GM19238 (cell line): ENCODE measurements around the gene APOL1.
"Not testable (repeated sequence)": the region's sequence is repeated elsewhere in the genome, so short reads cannot be mapped to it uniquely, and the experiment has no call there.

Experiments
- DNase-seq: peaks from one replicate; pipeline ENCODE4 v3.0.0; 2011; ENCODE audit warnings: low spot score; ENCODE audit not compliant: insufficient read length

The APOL1 gene

DNA sequence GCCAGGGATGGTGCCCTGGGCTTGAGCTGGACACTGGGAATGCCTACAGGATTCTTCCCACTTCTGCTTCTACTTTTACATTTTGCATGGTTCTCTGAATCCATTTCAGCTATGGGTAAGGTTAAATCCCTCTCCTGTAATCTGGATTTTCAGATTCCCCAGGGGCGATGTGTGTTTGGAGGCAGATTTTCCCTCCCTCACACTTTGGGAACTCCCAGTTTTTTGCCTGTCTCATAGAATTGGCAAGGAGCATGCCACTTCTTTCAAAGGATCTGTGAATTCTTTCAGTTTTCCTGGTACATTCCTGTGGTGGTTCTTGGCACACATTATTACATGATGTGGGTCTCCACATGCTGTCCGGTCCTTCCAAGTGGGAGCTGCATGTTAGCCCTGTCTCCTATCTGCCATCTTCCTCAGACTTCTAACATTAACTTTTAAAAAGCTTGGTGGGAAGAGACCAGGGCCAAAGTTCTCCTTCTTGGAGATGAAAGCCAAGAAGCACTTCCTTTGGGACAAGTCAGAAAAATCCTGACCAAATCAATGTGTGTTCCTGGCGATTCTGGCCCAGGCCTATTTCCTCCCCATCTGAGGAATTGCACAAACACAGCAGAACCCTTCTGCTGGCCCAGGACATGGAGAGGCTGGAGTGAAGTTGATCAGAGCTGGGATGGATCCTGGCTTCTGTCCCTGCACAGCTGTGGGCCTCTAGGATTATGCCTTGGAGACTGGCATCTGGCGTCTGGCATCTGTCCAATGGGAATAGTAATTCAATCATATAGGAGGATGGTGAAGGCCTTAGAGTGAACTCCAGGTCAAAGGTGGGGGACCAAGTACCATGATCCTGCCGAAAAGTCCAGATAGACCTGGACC, 8.2 kb upstream of the APOL1 start:
- no peak for DNase-seq

- DNase-seq, result no peak
Measured at GRCh38 chr22:36245805-36246356, 7.1 kb upstream of the APOL1 start.

DNA sequence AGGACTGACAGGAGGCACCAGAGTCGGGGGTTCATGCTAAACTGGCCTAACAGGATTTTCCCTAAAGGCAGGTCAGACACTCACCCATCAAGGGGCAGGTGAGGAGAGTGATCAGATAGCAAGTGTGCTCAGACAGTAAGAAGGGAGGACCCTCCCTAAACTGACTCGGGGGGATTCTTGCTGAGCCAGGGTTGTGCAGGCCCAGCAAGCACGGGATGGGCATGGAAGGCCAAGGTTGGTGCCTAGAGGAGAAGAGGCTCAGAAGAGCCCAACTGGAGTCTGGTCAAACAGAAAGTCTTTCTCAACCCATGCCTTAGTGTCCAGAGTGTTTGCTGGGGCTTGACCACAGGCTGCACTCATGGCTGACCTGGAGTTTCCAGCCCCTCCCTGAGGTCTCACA, 6.2 kb upstream of the APOL1 start:
- DNase-seq, result no peak

DNA sequence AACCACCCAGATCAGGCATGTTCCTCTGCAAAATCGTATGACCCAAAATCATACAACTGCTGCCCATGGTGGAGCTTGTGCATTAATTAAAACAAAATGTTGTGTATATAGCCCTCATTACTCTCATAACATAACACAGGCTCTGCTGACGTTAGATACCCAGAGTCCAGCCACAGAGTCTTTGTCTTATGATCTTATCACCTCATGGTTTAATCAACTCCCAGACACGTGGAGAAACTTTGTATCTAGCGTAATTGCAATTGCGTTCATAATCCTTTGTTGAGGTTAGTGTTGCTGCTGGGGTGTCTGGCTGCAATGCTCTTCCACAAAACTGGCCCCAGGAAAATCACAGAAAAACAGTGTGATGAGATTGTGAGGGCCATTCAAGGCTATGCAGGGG, 5.0 kb upstream of the APOL1 start:
- no peak for DNase-seq

DNA sequence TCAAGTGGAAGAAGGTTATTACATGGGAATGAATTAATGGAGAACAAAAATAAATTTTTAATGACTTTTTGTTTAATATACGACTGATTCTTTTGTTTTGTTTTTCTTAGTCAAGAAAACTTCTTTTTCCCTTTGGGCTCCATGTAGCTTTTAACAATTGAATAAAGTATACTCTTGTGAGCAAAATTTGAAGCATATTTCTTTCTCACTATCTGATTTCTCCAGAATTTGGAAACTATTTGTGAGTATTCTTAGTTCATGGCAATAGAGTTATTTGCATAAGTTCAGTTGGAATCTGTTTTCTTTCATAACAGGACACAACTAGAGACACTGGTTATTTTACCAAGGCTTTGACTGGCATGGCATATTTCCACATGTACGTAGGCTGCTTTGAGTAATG, 3.8 kb upstream of the APOL1 start:
- DNase-seq, result no peak

DNA sequence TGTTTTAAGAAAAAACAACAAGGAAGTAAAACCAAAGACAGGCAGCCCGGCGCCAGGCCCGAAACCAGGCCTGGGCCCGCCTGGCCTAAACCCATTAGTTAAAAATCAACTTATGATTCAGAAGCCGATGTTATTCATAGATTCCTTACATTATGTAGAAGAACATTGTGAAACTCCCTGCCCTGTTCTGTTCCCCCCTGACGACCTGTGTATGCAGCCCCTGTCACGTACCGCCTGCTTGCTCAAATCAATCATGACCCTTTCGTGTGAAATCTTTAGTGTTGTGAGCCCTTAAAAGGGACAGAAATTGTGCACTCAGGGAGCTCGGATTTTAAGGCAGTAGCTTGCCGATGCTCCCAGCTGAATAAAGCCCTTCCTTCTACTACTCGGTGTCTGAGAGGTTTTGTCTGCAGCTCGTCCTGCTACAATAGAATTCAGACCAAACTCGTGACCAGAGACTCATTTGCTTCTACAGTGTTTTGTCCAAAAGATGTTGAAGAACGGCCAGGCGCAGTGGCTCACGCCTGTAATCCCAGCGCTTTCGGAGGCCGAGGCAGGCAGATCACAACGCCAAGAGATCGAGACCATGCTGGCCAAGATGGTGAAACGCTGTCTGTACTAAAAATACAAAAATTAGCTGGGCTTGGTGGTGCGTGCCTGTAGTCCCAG, 2.5 kb upstream of the APOL1 start:
- DNase-seq, result not testable (repeated sequence)

DNA sequence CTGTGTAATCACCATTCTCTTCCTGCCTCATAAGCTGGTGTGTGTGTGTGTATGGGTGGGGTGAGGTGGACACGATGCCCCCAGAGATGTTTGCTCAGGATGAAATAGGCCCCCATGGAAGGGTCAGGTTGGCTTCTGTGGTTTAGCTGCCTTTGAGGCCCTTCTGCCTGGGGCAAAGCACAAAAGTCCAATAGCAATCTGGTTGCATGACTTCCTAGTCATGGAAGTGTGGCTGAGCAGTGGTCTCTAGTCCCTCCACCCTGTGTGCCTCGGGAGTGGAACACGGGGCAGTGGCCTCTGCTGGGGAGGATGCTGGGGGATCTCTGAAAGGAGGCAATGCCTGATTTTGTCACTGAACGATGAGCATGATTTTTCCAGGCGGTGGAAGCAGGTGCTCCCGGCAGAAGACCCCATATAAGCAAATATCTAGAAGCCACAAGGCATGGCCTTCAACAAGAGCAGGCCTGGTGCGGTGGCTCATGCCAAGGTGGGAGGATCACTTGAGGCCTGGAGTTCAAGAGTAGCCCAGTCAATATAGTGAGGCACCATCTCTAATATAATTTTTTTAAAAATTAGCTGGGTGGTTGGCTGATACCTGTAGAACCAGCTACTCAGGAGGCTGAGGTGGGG, 839 bp upstream of the APOL1 start:
- DNase-seq, result not testable (repeated sequence)

DNA sequence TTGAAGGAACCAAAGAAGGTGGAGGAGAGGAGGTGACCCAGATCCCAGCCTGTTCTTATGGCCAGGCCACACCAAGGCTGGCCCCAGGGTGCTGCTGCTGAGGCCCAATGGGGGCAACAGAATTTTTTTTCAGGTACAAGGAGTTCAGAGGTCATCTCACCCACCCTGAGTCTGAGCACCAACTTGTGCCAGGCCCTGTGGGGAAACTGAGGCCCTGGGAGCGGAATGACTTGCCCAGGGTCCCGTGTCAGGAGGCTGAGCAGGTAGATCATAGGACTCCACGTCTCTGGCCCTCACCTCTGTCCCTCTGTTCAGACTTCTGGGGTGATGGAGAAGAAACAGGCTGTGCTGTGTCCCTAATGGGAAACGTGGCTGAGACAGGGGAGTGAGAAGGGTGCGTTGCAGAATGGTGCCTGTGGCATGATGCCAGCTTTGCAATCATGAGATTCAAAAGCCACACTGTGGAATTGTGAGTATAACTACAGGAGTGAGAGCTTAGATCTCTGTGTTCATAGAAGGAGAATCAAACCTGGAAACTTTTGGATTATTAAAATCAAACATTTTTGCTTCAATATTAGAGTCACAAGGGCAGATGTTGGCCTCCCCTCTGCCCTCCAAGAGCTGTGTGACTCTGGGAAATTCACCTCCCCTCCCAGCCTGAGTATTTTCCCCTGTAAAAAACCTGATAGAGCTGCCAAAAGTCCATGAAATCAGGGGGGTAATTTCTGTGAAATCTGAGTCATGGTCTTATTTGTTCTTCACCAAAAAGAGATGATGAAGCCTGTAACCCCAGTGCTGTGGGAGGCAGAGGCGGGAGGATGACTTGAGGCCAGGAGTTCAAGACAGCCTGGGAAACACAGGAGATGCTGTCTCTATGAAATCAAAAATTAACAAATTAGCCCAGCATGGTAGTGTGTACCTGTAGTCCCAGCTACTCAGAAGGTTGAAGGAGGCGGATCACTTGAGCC, 874 bp downstream of the APOL1 start:
- no peak for DNase-seq

DNA sequence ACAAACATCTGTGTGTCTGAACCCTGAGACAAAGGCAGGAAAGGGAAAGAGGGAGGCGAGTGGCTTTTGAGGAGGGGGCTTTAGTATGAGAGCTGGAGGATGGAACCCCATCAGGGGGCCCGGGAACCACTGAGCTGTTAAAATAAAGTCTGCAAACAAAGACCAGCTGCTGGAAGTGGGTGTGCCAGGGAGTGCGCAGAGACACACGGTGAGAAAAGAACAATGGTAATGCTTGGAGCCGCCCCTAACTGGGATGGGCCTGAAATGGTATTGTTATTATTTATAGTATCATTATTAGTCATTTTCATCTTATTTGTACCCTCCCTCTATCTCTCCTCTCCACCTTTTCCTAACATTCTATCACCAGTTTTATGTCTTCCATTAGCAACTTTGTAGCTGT, 2.6 kb downstream of the APOL1 start:
- not testable (repeated sequence) for DNase-seq

- DNase-seq, result no peak
Measured at GRCh38 chr22:36256478-36256877, 3.5 kb downstream of the APOL1 start.

GRCh38 chr22:36257308-36257707, 4.4 kb downstream of the APOL1 start:
- no peak for DNase-seq

- DNase-seq, result no peak
Measured at GRCh38 chr22:36257948-36258670, 5.2 kb downstream of the APOL1 start.

- no peak for DNase-seq
Measured at GRCh38 chr22:36258701-36259614, 6.0 kb downstream of the APOL1 start.

DNA sequence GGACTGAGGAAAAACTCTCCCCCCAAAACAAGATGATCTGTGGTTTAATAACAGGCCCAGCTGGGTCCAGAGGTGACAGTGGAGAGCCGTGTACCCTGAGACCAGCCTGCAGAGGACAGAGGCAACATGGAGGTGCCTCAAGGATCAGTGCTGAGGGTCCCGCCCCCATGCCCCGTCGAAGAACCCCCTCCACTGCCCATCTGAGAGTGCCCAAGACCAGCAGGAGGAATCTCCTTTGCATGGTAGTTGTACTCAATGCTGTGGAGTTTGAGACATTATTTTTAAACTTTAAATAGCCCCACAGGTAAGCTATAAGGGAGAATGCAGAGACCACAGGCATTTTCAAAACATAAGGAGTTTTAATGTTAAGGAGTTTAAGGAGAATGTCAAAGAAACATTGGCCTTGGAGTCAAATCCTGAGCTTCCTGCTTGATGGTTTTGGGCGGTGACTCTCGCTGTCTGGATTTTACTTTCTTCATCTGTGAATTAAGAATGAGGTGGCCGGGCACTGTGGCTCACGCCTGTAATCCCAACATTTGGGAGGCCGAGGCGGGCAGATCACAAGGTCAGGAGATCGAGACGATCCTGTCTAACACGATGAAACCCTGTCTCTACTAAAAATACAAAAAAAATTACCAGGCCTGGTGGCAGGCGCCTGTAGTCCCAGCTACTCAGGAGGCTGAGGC, 6.8 kb downstream of the APOL1 start:
- DNase-seq, result no peak

- not testable (repeated sequence) for DNase-seq
Measured at GRCh38 chr22:36261675-36262074, 8.7 kb downstream of the APOL1 start.

- DNase-seq, result not testable (repeated sequence)
Measured at GRCh38 chr22:36262307-36262706, 9.4 kb downstream of the APOL1 start.

GRCh38 chr22:36263216-36263673, 10.3 kb downstream of the APOL1 start:
- DNase-seq, result not testable (repeated sequence)

DNA sequence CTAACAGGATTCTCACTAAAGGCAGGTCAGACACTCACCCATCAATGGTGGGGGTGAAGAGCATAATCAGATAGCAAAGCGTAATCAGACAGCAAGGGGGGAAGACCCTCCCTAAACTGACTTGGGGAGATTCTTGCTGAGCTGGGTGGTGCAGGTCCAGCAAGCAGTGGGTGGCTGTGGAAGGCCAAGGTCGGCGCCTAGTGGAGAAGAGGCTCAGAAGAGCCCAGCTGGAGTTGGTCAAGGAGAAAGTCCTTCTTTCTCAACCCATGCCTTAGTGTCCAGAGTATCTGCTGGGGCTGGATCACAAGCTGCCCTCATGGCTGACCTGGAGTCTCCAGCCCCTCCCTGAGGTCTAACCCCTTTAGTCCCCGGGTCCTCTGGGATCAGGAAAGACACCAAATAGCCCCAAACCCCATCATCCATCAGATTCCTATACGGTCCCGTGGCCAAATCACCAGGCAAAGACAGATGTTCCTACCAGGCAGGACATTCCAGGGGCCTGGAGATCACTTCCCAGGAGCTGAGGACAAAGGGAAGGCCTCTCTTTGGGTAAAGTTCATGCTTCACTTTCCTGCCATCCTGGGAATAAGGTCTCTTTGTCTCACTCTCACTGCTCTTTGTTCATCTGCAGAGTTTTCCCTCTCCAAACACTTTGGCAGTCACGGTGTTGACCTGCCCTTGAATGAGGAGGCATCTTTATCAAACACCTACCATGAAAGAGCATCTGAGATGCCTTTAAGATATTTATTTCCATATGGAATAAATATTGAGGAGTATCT, 11.1 kb downstream of the APOL1 start:
- not testable (repeated sequence) for DNase-seq
